Islet precursor cell (in vitro differentiated cells): Measurements from ENCODE around the gene CRTC3.

ENCODE experiments used
- DNase-seq: peaks from one replicate; pipeline ENCODE4 v3.0.0-alpha.2; 2018

The CRTC3 gene

GRCh38 chr15:90564051-90564450, 34.3 kb downstream of the CRTC3 start:
- no peak for DNase-seq

GRCh38 chr15:90564590-90564989, 34.9 kb downstream of the CRTC3 start:
- DNase-seq, result no peak

- DNase-seq, result no peak
Measured at GRCh38 chr15:90565866-90566265, 36.1 kb downstream of the CRTC3 start.

GRCh38 chr15:90570643-90571042, 40.9 kb downstream of the CRTC3 start:
- DNase-seq, result no peak

- DNase-seq, result peak; percentile 85
Measured at GRCh38 chr15:90571063-90571541, 41.4 kb downstream of the CRTC3 start.

GRCh38 chr15:90572893-90573292, 43.2 kb downstream of the CRTC3 start:
- no peak for DNase-seq

GRCh38 chr15:90576711-90577389, 47.1 kb downstream of the CRTC3 start:
- DNase-seq, result no peak

- no peak for DNase-seq
Measured at GRCh38 chr15:90579213-90579612, 49.5 kb downstream of the CRTC3 start.

- DNase-seq, result no peak
Measured at GRCh38 chr15:90580099-90580498, 50.4 kb downstream of the CRTC3 start.

- DNase-seq, result peak; percentile 70
Measured at GRCh38 chr15:90580541-90580940, 50.8 kb downstream of the CRTC3 start.

GRCh38 chr15:90580946-90581345, 51.2 kb downstream of the CRTC3 start:
- DNase-seq, result peak; percentile 85

- DNase-seq, result no peak
Measured at GRCh38 chr15:90581771-90582352, 52.1 kb downstream of the CRTC3 start.

GRCh38 chr15:90582553-90582952, 52.8 kb downstream of the CRTC3 start:
- no peak for DNase-seq

- DNase-seq, result no peak
Measured at GRCh38 chr15:90583471-90584252, 53.9 kb downstream of the CRTC3 start.

GRCh38 chr15:90584841-90585240, 55.1 kb downstream of the CRTC3 start:
- no peak for DNase-seq

- DNase-seq, result no peak
Measured at GRCh38 chr15:90585863-90586262, 56.1 kb downstream of the CRTC3 start.

- no peak for DNase-seq
Measured at GRCh38 chr15:90586948-90587347, 57.2 kb downstream of the CRTC3 start.

GRCh38 chr15:90588427-90588826, 58.7 kb downstream of the CRTC3 start:
- DNase-seq, result no peak

GRCh38 chr15:90591524-90591923, 61.8 kb downstream of the CRTC3 start:
- DNase-seq, result no peak

- DNase-seq, result no peak
Measured at GRCh38 chr15:90592131-90592881, 62.6 kb downstream of the CRTC3 start.

GRCh38 chr15:90593499-90594158, 63.9 kb downstream of the CRTC3 start:
- DNase-seq, result no peak

- DNase-seq, result no peak
Measured at GRCh38 chr15:90594301-90594738, 64.6 kb downstream of the CRTC3 start.

- no peak for DNase-seq
Measured at GRCh38 chr15:90595763-90596155, 66.0 kb downstream of the CRTC3 start.
